OCI-LY1 (cell line): ENCODE data around the gene SDCCAG8.

ENCODE experiments used
- H2AFZ ChIP-seq: fragments of 200-600 bp; sonication (generic), shearing (Covaris generic); 2 replicates; pipeline ENCODE4 v1.6.0; 2014; ENCODE audit warnings: antibody characterized with exemption, mild to moderate bottlenecking, low read length
- H3F3A ChIP-seq: fragments of 200-600 bp; sonication (generic), shearing (Covaris generic); 2 replicates; pipeline ENCODE4 v1.6.0; 2014; ENCODE audit warnings: mild to moderate bottlenecking, antibody characterized with exemption, low read length, moderate library complexity; ENCODE audit not compliant: insufficient read depth
- H3K27ac ChIP-seq: fragments of 200-600 bp; sonication (generic); 2 replicates; pipeline ENCODE4 v1.5.1; 2014; ENCODE audit warnings: low read length, mixed run types, mild to moderate bottlenecking, low read depth; ENCODE audit not compliant: poor library complexity, severe bottlenecking
- H3K27me3 ChIP-seq: fragments of 200-600 bp; sonication (generic); 2 replicates; pipeline ENCODE4 v1.6.0; 2014; ENCODE audit warnings: antibody characterized with exemption, mild to moderate bottlenecking, low read length, moderate library complexity; ENCODE audit not compliant: insufficient read depth
- H3K36me3 ChIP-seq: fragments of 200-600 bp; sonication (generic); 2 replicates; pipeline ENCODE4 v1.6.1; 2014; ENCODE audit warnings: mild to moderate bottlenecking, antibody characterized with exemption, low read length, moderate library complexity, mixed read lengths; ENCODE audit not compliant: insufficient read depth
- H3K4me1 ChIP-seq: fragments of 200-600 bp; sonication (generic); 2 replicates; pipeline ENCODE4 v1.5.1; 2014; ENCODE audit warnings: mild to moderate bottlenecking, low read length, moderate library complexity; ENCODE audit not compliant: insufficient read depth, severe bottlenecking
- H3K4me2 ChIP-seq: fragments of 200-600 bp; sonication (generic), shearing (Covaris generic); 2 replicates; pipeline ENCODE4 v1.6.1; 2014; ENCODE audit warnings: low read length
- H3K4me3 ChIP-seq: fragments of 200-600 bp; sonication (generic); 2 replicates; pipeline ENCODE4 v1.5.1; 2014; ENCODE audit warnings: low read length, low read depth, mild to moderate bottlenecking, mixed read lengths; ENCODE audit not compliant: poor library complexity, severe bottlenecking
- H3K79me2 ChIP-seq: fragments of 200-600 bp; shearing (Covaris generic); 2 replicates; pipeline ENCODE4 v1.6.1; 2016; ENCODE audit warnings: mixed run types, low read length, mixed read lengths; ENCODE audit not compliant: insufficient read depth
- H3K9ac ChIP-seq: fragments of 200-600 bp; sonication (generic), shearing (Covaris generic); 2 replicates; pipeline ENCODE4 v1.6.1; 2014; ENCODE audit warnings: mild to moderate bottlenecking, low read length, mixed read lengths
- H3K9me2 ChIP-seq: fragments of 200-600 bp; sonication (generic), shearing (Covaris generic); 2 replicates; pipeline ENCODE4 v1.6.1; 2014; ENCODE audit warnings: low read depth, mild to moderate bottlenecking, low read length, mixed read lengths
- H3K9me3 ChIP-seq: fragments of 200-600 bp; shearing (Covaris generic); 2 replicates; pipeline ENCODE4 v1.6.1; 2014; ENCODE audit warnings: low read length, mixed read lengths
- H4K20me1 ChIP-seq: fragments of 200-600 bp; sonication (generic), shearing (Covaris generic); 2 replicates; pipeline ENCODE4 v1.6.0; 2016; ENCODE audit warnings: mild to moderate bottlenecking, low read length; ENCODE audit not compliant: insufficient read depth
- EZH2 ChIP-seq: fragments of 200-600 bp; sonication (generic), shearing (Covaris generic); IDR thresholded peaks from 2 replicates; pipeline ENCODE4 v1.8.0; 2017; ENCODE audit warnings: borderline replicate concordance, mixed run types, mild to moderate bottlenecking, antibody characterized with exemption, low read length, moderate library complexity, mixed read lengths
- TF ChIP-seq, protein P1 (sequence below): fragments of 200-600 bp; sonication (generic), shearing (Covaris generic); IDR thresholded peaks from 2 replicates; pipeline ENCODE4 v1.5.1; 2017; ENCODE audit warnings: mild to moderate bottlenecking, antibody characterized with exemption, low read length, moderate library complexity, mixed read lengths

Gene SDCCAG8

DNA sequence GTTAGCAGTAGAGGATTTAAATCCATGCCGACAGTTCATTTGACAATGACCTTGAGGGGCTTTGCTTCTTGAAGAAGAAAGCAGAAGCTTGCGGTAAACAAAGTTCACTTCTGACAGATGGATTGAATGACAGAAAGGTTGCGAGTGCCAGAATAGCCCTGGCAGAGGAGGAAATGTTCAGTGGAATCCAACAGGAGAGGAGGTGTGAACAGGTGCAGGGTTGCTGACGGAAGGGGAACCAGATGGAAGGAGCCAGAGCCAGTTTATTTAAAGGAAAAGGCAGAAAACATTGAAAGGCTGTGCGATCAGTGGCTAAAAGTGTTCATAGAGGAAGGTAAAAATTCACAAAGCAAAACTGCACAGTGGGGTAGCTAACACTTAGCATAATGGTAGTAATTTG is 141.0 kb downstream of the SDCCAG8 start:
- Histone ChIP-seq H3K4me2 (no peak overlapping the region), H3K36me3 (no peaks in the 10 kb centered on the region), H3K27me3 (no peaks in the 10 kb centered on the region), H2AFZ (no peak overlapping the region), H4K20me1 (no peaks in the 10 kb centered on the region), H3K79me2 (no peaks in the 10 kb centered on the region), H3K9me2 (no peaks in the 10 kb centered on the region), H3K9me3 (no peaks in the 10 kb centered on the region), H3K4me1 (no peaks in the 10 kb centered on the region), H3K9ac (no peak overlapping the region), H3K4me3 (no peak overlapping the region), H3F3A (no peaks in the 10 kb centered on the region), H3K27ac (no peak overlapping the region)
- TF ChIP-seq, protein P1, sequence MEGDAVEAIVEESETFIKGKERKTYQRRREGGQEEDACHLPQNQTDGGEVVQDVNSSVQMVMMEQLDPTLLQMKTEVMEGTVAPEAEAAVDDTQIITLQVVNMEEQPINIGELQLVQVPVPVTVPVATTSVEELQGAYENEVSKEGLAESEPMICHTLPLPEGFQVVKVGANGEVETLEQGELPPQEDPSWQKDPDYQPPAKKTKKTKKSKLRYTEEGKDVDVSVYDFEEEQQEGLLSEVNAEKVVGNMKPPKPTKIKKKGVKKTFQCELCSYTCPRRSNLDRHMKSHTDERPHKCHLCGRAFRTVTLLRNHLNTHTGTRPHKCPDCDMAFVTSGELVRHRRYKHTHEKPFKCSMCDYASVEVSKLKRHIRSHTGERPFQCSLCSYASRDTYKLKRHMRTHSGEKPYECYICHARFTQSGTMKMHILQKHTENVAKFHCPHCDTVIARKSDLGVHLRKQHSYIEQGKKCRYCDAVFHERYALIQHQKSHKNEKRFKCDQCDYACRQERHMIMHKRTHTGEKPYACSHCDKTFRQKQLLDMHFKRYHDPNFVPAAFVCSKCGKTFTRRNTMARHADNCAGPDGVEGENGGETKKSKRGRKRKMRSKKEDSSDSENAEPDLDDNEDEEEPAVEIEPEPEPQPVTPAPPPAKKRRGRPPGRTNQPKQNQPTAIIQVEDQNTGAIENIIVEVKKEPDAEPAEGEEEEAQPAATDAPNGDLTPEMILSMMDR: no peak

GRCh38 chr1:243397613-243398321 is 141.9 kb downstream of the SDCCAG8 start:
- H3K27ac ChIP-seq: no peak overlapping the region
- H3K79me2 ChIP-seq: no peaks in the 10 kb centered on the region
- no peaks in the 10 kb centered on the region for H3K27me3 ChIP-seq
- H3F3A ChIP-seq: no peaks in the 10 kb centered on the region
- H3K9ac ChIP-seq: no peak overlapping the region
- TF ChIP-seq EZH2: no peak
- TF ChIP-seq, protein P1: no peak
- no peaks in the 10 kb centered on the region for H3K9me3 ChIP-seq
- H3K4me2 ChIP-seq: no peak overlapping the region
- no peaks in the 10 kb centered on the region for H3K36me3 ChIP-seq
- H3K4me1 ChIP-seq: no peaks in the 10 kb centered on the region
- no peaks in the 10 kb centered on the region for H4K20me1 ChIP-seq
- H3K9me2 ChIP-seq: no peaks in the 10 kb centered on the region
- H3K4me3 ChIP-seq: no peak overlapping the region
- H2AFZ ChIP-seq: no peak overlapping the region

GRCh38 chr1:243399561-243400155 is 143.8 kb downstream of the SDCCAG8 start:
- H3K9me2 ChIP-seq: no peaks in the 10 kb centered on the region
- H3K27ac ChIP-seq: no peak overlapping the region

More at GRCh38 chr1:243399561-243400155, 143.8 kb downstream of the SDCCAG8 start:
- H2AFZ ChIP-seq: no peak overlapping the region
- H4K20me1 ChIP-seq: no peaks in the 10 kb centered on the region
- H3K4me3 ChIP-seq: no peak overlapping the region
- no peaks in the 10 kb centered on the region for H3K9me3 ChIP-seq
- H3K4me2 ChIP-seq: no peak overlapping the region
- no peaks in the 10 kb centered on the region for H3K27me3 ChIP-seq
- no peaks in the 10 kb centered on the region for H3K79me2 ChIP-seq
- H3K36me3 ChIP-seq: no peaks in the 10 kb centered on the region
- H3K9ac ChIP-seq: no peak overlapping the region
- no peak for TF ChIP-seq EZH2
- TF ChIP-seq, protein P1: no peak
- no peaks in the 10 kb centered on the region for H3F3A ChIP-seq
- H3K4me1 ChIP-seq: no peaks in the 10 kb centered on the region
